BLaER1 (cell line): Measurements from ENCODE around the gene GTF2H2C_2.
"Not testable (repeated sequence)": the region's sequence is repeated elsewhere in the genome, so short reads cannot be mapped to it uniquely, and the experiment has no call there.

Source experiments
- H3K27ac ChIP-seq: shearing (Covaris generic); formaldehyde crosslinking; 2 replicates; pipeline ENCODE4 v1.8.1; 2022
- H3K27me3 ChIP-seq: shearing (Covaris generic); formaldehyde crosslinking; 2 replicates; pipeline ENCODE4 v1.8.1; 2022
- H3K36me3 ChIP-seq: shearing (Covaris generic); formaldehyde crosslinking; 2 replicates; pipeline ENCODE4 v1.8.1; 2022
- H3K4me1 ChIP-seq: shearing (Covaris generic); formaldehyde crosslinking; 2 replicates; pipeline ENCODE4 v1.8.1; 2022
- H3K4me2 ChIP-seq: shearing (Covaris generic); formaldehyde crosslinking; 2 replicates; pipeline ENCODE4 v1.8.1; 2022
- H3K4me3 ChIP-seq: shearing (Covaris generic); formaldehyde crosslinking; 2 replicates; pipeline ENCODE4 v1.8.1; 2022
- H3K9ac ChIP-seq: shearing (Covaris generic); formaldehyde crosslinking; 2 replicates; pipeline ENCODE4 v1.8.1; 2022
- H3K9me3 ChIP-seq: shearing (Covaris generic); formaldehyde crosslinking; 2 replicates; pipeline ENCODE4 v1.8.1; 2022
- H4K20me1 ChIP-seq: shearing (Covaris generic); formaldehyde crosslinking; 2 replicates; pipeline ENCODE4 v1.8.1; 2022

Gene GTF2H2C_2

DNA sequence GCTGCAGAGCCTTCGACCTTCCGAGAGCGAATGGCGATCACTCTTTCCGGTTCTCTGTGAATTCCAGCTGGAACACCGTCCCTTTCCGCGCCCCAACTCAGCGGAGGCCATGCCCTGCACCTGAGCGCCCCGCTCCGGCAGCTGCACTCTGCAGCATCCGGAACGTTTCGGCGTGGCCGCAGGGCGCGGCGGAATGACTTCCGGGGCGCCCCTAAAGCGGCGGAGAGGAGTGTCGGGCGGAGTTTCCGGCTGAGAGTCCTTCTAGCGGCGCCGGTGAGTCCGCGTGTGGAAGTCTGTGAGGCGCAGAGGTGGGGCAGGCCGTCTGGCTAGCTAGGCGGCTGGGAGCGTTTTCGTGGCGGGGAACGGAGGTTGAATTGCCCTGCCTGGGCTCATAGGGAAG, at the start of gene GTF2H2C_2:
Gene GTF2H2C_2 (plus strand): TSS at position 252 of the 400 bp plus-strand sequence.
- H3K4me2 ChIP-seq, H3K36me3 ChIP-seq, H3K27me3 ChIP-seq, H3K4me3 ChIP-seq, H3K27ac ChIP-seq, H3K4me1 ChIP-seq, H4K20me1 ChIP-seq, H3K9ac ChIP-seq, H3K9me3 ChIP-seq: not testable (repeated sequence)

DNA sequence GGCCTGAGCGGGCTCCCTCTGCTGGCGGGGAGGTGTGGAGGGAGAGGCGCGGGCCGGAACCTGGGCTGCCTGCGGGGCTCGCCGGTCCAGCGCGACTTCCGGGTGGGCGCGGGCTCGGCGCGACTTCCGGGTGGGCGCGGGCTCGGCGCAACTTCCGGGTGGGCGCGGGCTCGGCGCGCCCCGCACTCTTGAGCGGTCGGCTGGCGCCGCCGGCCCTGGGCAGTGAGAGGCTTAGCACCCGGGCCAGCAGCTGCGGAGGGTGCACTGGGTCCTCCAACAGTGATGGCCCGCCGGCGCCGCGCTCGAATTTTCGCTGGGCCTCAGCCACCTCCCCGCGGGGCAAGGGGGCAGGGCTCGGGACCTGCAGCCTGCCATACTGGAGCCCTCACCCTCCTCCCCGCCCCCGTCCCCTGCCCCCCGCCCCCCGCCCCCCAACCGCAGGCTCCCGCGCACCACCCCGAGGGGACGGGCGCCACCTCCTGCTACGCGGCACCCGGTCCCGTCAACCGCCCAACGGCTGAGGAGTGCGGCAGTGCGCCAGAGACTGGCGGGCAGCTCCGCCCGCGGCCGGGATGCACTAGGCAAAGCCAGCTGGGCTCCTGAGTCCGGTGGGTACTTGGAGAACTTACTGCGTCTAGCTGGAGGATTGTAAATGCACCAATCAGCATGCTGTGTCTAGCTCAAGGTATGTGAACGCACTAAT, 14.0 kb upstream of the GTF2H2C_2 start:
- not testable (repeated sequence) for H3K36me3 ChIP-seq, H4K20me1 ChIP-seq, H3K4me2 ChIP-seq, H3K27me3 ChIP-seq, H3K27ac ChIP-seq, H3K4me1 ChIP-seq, H3K9me3 ChIP-seq, H3K9ac ChIP-seq
- peak overlapping the region; percentile 56 for H3K4me3 ChIP-seq

DNA sequence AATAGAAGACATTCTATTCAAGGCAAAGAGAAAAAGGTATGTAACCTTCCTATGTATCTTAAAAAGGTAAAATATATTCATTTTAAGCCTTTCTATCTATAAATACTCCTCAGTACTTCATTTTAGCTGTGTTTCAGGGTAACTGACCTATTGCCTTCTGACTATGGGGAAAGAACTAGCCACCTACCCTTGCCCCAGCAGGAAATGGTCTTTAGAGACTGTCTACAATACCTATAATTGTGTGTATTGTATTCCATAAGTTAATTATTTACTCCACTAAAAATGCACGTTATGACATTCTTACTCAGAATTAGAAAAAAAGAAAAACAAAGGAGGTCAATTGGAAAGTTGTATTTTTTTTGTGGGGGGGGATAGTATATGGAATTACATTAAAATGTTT, 6.2 kb downstream of the GTF2H2C_2 start:
- H3K9me3 ChIP-seq, H3K36me3 ChIP-seq, H3K27ac ChIP-seq, H3K4me2 ChIP-seq, H4K20me1 ChIP-seq, H3K27me3 ChIP-seq, H3K9ac ChIP-seq, H3K4me1 ChIP-seq, H3K4me3 ChIP-seq: not testable (repeated sequence)

DNA sequence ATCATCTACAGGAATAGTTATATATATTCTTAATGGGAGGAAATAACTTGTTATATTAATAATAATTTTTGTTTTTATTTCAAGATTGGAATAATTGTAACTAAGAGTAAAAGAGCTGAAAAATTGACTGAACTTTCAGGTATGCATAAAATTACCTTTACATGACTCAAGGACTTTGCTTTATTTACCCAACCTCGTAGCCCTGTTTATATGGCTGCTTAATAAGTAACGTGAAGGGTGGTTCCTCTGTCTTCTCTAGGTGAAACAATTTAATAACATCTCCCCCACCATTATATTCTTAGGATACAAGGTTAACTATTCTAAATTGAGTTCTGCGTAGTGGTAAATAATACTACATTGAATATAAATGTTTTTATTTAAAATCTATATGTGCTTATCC, 8.0 kb downstream of the GTF2H2C_2 start:
- H3K4me1 ChIP-seq, H3K9me3 ChIP-seq, H3K9ac ChIP-seq, H4K20me1 ChIP-seq, H3K36me3 ChIP-seq, H3K4me3 ChIP-seq, H3K4me2 ChIP-seq, H3K27ac ChIP-seq, H3K27me3 ChIP-seq: not testable (repeated sequence)

DNA sequence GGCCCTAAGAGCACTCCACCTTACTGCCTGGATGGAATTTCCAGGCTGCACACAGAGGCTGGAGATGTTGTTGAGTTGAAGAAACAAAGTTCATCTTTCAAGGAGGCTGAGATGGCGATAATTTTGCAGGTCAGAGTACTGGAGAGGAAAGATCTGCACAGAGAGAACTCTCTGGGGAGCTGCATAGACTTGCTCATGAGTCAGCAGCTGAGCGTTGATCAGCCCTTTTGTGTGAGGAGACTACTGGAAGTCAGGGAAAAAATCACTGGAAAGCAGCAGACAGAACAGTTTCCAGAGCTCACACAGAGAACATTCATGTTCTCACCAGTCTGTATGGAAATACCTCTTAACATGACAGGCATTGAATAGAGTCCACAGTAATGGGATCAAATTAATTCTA, 23.4 kb downstream of the GTF2H2C_2 start:
- not testable (repeated sequence) for H3K36me3 ChIP-seq, H3K4me2 ChIP-seq, H3K27ac ChIP-seq, H3K9ac ChIP-seq, H3K4me1 ChIP-seq, H3K9me3 ChIP-seq, H4K20me1 ChIP-seq, H3K4me3 ChIP-seq, H3K27me3 ChIP-seq

DNA sequence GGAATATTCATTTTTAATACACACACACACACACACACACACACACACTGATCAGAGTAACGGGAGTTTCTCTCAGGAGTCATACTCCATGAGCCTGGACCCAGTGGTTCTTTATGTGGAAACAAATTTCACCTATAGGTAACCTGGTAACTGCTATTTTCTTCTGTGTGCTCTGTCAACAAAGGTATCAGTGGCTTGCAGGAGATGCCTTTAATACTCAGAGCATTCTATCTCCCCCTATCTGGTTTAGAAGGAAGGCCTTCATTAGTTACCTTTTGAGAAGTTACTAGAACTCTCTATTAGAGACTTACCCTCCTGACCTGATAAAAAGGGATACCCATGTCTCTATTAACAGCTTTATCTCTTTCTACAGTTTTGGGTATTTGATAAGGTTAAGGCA, 34.4 kb downstream of the GTF2H2C_2 start:
- H3K36me3 ChIP-seq, H3K27ac ChIP-seq, H3K27me3 ChIP-seq, H4K20me1 ChIP-seq, H3K4me2 ChIP-seq, H3K4me3 ChIP-seq, H3K4me1 ChIP-seq, H3K9ac ChIP-seq, H3K9me3 ChIP-seq: not testable (repeated sequence)

DNA sequence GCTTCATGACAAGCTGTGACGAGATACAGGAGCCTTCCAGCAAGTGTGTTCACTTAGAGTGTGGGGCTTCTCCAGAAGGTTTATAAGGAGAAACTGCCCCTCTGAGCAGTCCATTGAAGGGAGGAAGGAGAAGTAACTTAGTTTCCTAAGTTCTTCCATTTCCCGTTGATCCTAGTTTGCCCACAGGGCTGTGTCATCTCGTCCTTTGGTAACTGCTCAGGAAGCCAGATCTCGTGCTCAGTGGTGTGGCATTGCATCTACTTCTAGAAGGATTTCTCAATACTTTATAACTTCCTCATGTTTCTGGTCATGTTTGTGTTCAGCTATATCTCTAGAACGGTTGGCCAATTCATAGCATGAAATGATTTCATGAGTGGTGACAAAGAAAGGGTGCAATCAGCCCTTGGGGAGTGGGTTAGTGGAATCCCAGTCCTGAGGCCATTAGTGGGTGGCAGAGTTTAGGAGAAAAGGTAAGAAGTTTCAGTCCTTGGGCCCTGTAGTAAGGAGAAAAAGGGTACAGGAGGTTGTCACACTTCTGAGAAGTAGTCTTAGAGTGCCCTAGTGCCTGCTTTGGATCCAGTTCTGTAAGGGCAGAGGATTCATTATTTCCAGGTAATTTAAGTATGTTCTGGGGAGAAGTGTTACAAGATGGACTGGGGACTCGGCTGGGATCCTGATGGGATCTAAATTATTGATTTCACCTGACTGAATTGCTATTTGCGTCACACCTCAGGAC, 36.2 kb downstream of the GTF2H2C_2 start:
- not testable (repeated sequence) for H3K4me2 ChIP-seq, H3K9ac ChIP-seq, H3K27me3 ChIP-seq

DNA sequence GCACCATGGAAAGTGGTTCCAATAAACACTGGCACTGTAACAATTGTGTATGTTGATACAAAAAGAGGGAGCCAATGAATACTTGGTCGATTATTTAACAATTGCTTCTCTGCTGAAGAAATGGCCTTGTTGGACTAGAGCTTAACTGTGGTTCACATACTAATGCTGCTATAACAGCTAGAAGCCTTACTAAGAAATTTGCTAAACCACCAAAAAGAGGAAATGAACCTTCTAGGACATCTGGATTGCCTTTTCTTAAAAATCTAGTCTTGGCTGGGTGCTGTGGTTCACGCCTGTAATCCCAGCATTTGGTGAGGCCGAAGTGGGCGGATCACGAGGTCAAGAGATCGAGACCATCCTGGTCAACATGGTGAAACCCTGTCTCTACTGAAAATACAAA, 41.9 kb downstream of the GTF2H2C_2 start:
- not testable (repeated sequence) for H3K27me3 ChIP-seq, H3K4me3 ChIP-seq, H3K9ac ChIP-seq, H4K20me1 ChIP-seq, H3K9me3 ChIP-seq, H3K4me1 ChIP-seq, H3K27ac ChIP-seq, H3K36me3 ChIP-seq, H3K4me2 ChIP-seq

More for the DNA sequence above, 36.2 kb downstream of the GTF2H2C_2 start:
- H3K4me1 ChIP-seq, H3K4me3 ChIP-seq, H4K20me1 ChIP-seq, H3K9me3 ChIP-seq, H3K27ac ChIP-seq, H3K36me3 ChIP-seq: not testable (repeated sequence)

DNA sequence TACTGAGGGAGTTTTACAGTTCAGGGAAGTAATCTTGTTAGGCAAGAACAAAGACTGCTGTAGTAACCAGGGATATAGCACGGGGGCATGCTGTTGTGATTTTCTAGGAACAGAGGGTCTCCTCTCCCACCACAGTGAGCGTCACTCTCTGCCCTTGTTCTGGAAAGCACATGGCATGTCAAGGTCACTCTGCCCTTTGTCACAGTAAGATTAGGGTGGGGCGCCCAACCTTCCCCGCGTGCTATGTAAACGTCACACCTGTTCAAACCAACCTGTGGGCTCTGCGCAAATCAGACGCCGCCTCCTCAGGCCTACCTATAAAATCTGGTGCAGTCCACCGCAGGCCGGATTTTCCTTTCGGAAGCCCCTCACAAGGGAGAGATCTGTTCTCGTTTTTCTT, 44.0 kb downstream of the GTF2H2C_2 start:
- H3K27ac ChIP-seq, H3K9ac ChIP-seq, H3K4me2 ChIP-seq, H3K9me3 ChIP-seq, H3K4me3 ChIP-seq, H3K4me1 ChIP-seq, H4K20me1 ChIP-seq, H3K27me3 ChIP-seq, H3K36me3 ChIP-seq: not testable (repeated sequence)

DNA sequence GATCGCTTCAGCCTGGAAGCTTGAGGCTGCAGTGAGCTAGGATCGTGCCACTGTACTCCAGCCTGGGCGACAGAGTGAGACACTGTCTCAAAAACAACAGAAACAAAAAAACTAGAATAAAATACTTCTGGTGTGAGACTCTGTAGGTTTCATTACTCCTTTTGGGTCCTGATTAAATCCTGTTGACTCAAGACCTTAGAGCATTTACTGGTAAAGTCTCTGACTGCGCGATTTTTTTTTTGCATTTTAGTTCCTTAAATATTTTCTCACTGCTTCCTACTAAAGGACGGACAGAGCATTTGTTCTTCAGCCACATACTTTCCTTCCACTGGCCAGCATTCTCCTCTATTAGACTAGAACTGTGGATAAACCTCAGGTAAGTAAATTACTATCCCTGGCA, 46.8 kb downstream of the GTF2H2C_2 start:
- not testable (repeated sequence) for H3K36me3 ChIP-seq, H3K9me3 ChIP-seq, H3K27me3 ChIP-seq, H3K4me2 ChIP-seq, H4K20me1 ChIP-seq, H3K27ac ChIP-seq, H3K4me3 ChIP-seq, H3K9ac ChIP-seq, H3K4me1 ChIP-seq

DNA sequence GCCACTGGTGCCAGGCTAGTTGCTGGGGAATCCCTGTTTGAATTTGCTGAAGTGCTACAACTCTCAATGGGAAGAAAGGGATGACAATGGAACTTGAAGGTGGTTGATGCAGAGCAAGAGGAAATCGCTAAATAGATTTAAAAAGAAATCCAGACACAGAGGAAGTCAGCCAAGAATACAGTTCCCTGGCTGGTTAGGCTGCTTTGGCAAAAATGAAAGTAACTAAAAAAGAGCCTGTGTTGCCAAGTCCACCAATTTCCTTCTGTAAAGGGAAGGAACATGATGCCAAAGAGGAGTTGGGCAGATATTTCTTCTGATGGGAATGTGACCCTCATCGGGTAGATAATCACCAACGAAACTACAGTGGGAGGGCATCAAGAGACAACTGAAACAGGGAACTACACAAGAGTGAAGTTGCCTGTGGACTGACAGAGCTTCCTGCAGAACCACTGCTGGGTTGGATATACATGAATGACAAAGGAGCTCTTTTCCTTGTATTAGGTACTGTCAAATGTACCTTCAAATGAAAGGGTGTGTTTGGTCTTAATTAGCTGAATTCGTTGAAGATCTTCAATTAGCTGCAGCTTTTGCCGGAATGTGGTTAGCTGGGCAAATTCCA, 49.0 kb downstream of the GTF2H2C_2 start:
- H3K9ac ChIP-seq, H3K4me3 ChIP-seq: not testable (repeated sequence)

DNA sequence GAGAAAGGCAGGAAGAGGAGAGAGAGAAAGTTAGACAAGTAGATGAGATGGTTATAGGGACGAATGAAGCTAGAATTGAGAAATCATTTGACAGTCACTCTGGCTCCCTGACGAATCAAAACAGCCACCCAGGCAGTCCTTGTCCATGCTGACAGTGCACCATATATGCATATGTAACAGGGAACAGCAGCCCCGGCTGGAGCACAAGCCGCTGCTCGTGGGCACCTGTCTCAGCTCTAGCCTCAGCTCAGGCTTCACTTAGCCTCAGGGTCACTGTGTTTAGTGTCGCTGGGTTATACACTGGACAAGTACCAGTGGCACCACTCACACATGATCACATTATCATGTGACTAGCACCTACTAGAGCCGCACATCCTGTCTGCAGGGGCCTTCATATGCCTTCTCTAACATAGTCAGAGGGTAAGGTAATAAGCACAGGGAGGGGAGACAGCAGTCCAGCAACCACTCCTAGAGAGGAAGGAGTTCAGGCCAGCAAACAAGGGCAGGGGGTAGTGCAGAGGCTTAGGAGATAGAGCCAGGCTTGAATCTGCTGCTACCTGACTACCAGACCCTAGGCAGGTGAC, 54.9 kb downstream of the GTF2H2C_2 start:
- not testable (repeated sequence) for H4K20me1 ChIP-seq

More for the DNA sequence above, 49.0 kb downstream of the GTF2H2C_2 start:
- not testable (repeated sequence) for H4K20me1 ChIP-seq, H3K4me1 ChIP-seq, H3K27ac ChIP-seq, H3K36me3 ChIP-seq, H3K4me2 ChIP-seq, H3K9me3 ChIP-seq, H3K27me3 ChIP-seq

More for the DNA sequence above, 54.9 kb downstream of the GTF2H2C_2 start:
- not testable (repeated sequence) for H3K4me1 ChIP-seq, H3K27ac ChIP-seq, H3K27me3 ChIP-seq, H3K9ac ChIP-seq, H3K9me3 ChIP-seq, H3K4me2 ChIP-seq, H3K36me3 ChIP-seq, H3K4me3 ChIP-seq
